NCI-H1436 (cell line): Measurements from ENCODE around the gene SUCLG1.
"Not testable (repeated sequence)": the region's sequence is repeated elsewhere in the genome, so short reads cannot be mapped to it uniquely, and the experiment has no call there.

Experiments used
- DNase-seq: peaks from one replicate; lab custom pipeline; 2025; lab: John Stamatoyannopoulos, UW

The SUCLG1 gene

DNA sequence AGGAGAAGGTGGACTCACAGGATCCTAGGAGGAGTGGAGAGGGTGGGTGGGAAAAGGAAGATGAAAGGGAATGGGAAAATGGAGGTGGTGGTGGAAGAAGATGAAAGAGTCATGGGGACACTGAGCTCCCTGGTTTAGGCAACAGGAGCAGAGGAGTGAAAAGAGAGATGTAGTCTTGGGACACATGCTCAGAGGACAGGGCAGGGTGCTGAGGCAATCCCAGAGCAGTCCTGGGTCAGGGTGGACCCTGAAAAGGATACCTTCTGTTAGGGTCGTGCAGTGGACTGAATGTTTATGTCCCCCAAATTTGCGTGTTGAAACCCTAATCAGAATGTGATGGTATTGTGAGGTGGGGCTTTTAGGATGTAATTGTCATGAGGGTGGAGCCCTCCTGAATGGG lies 37.9 kb downstream of the SUCLG1 start:
- no peak for DNase-seq

GRCh38 chr2:84417453-84418145 lies 41.5 kb downstream of the SUCLG1 start:
- no peak for DNase-seq

GRCh38 chr2:84409531-84409930 lies 49.5 kb downstream of the SUCLG1 start:
- DNase-seq, result no peak

DNA sequence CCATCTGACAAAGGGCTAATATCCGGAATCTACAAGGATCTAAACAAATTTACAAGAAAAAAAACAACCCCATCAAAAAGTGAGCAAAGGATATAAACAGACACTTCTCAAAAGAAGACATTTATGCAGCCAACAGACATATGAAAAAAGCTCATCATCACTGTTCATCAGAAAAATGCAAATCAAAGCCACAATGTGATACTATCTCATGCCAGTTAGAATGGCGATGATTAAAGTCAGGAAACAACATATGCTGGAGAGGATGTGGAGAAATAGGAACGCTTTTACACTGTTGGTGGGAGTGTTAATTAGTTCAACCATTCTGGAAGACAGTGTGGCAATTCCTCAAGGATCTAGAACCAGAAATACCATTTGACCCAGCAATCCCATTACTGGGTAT lies 57.0 kb downstream of the SUCLG1 start:
- DNase-seq, result not testable (repeated sequence)

DNA sequence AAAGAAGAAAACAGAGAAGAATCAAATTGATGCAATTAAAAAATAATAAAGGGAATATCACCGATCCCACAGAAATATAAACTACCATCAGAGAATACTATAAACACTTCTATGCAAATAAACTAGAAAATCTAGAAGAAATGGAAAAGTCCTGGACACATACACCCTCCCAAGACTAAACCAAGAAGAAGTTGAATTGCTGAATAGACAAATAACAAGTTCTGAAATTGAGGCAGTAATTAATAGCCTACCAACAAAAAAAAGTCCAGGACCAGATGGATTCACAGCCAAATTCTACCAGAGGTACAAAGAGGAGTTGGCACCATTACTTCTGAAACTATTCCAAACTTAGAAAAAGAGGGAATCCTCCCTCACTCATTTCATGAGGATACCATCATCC lies 59.2 kb downstream of the SUCLG1 start:
- DNase-seq, result not testable (repeated sequence)

- DNase-seq, result no peak
Measured at GRCh38 chr2:84395820-84396219, 63.3 kb downstream of the SUCLG1 start.

DNA sequence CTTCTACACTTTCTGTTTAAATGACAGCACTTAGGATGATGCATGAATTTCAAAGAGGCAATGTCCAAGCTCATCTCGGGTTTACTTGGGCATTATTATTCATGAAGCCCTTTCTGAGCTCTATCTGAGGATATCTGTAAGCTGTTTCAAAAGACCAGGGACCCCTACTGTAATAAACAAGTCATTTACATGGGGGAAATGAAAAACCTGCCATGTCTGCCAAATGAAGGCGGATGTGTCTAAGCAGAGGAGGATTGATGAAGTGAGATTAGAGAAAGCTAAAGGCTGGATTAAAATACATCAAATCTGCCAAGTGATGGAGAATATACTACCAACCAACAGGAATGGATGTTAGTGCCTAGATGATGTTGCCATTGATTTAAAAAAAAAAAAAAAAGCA lies 64.5 kb downstream of the SUCLG1 start:
- no peak for DNase-seq

- DNase-seq, result no peak
Measured at GRCh38 chr2:84393829-84394228, 65.3 kb downstream of the SUCLG1 start.

DNA sequence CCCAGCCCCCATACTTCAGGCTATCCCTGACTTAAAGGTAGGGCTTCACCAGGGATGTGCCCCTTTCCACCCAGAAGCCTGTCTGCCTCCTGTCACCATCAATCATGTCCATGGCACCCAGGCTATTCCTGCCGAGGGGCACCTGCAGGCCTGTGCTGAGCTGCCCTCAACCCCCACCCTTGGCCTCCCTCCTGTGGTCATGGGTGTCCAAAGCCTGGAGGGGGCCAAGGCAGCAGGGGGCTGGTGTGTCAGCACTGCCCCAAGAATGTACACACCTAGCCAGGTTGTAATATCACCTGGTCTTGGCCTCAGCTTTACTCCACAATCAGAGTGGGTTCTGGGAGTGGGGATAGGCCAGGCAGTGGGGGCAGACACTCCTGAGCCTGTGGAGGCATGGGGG lies 69.3 kb downstream of the SUCLG1 start:
- no peak for DNase-seq

DNA sequence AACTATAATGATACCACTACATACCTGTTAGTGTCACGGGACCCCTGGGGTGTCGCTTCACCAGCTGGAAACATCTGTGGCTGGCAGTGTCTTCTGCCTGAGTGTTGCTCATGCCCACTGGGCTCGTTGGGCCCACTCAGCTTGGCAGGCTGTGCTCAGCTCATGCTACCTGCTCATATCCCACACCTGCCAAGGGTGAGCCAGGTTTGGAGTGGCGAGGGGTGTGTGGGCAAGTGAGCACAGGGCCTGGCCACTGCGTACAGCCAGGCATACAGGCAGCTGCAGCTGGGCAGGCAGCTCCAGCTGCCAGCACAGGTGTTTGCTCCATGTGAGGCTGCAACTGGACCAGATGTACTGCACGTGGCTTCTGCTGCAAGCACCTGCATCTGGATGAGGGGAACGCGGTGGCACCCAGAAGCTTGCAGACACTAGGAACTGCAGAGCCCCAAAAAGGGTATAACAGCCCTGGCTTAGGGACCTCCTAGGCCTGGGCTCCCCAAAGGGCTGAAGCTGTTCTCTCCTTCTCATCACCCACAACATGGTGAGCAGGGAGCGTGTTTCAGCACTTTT lies 70.1 kb downstream of the SUCLG1 start:
- no peak for DNase-seq

GRCh38 chr2:84388133-84388532 lies 70.9 kb downstream of the SUCLG1 start:
- DNase-seq, result no peak

GRCh38 chr2:84386336-84387040 lies 72.6 kb downstream of the SUCLG1 start:
- DNase-seq, result no peak

DNA sequence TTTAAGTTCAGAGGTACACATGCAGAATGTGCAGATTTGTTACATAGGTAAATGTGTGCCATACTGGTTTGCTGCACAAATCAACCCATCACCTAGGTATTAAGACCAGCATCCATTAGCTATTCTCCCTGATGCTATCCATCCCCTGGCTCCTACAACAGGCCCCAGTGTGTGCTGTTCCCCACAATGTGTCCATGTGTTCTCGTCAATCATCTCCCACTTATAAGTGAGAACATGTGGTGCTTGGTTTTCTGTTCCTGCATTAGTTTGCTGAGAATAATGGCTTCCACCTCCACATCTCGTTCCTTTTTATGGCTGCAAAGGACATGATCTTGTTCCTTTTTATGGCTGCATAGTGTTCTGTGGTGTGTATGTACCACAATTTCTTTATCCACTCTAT lies 75.8 kb downstream of the SUCLG1 start:
- DNase-seq, result no peak

GRCh38 chr2:84380875-84381274 lies 78.2 kb downstream of the SUCLG1 start:
- no peak for DNase-seq

GRCh38 chr2:84378960-84379359 lies 80.1 kb downstream of the SUCLG1 start:
- no peak for DNase-seq

DNA sequence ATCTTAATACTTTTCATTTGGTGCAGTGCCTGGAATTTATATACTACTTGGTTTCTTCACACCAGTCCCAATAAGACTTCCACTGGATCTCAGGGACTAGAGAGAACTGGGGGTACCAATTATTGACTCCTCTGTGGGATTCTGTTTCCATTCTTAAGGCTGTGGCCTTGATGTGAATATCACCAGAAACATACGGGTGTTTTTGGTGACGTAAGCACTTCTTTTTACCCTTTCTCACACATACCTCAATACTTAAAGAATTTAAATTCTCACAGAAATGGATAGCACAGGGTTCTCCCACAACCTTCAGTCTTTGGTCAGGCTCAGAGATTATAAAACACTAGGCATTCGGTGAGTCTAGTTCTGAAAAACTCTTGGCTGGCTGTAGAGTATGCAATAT lies 84.1 kb downstream of the SUCLG1 start:
- no peak for DNase-seq

DNA sequence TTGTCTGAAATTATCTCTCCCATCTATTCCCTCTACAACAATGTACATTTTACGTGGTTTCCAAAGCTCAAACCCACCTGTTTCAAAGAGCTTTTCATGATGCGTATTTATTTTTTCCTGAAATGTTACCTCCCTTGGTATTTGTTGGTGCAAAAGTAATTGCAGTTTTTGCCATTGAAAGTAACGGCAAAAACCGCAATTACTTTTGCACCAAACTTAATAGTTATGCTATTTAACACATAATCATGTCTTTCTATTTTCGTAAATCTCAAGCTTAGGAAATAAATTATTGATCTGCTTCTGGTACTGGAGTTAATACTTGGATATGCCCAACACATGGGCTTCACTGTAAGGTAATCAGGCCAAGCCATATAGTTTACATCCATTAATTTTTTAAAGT lies 85.2 kb downstream of the SUCLG1 start:
- no peak for DNase-seq
